Activated naive CD8-positive, alpha-beta T cell treated with anti-CD3 and anti-CD28 coated beads, Interleukin-2, amount 10 ng/mL, durations not matched to agents 7 days and 5 days (primary cell): ENCODE measurements around the gene ADAMTS7. TPM values are rescaled to one million over a fixed set of nuclear protein-coding genes. Genes with fewer than 3 reads are reported as not detected.
"Not testable (repeated sequence)": the region's sequence is repeated elsewhere in the genome, so short reads cannot be mapped to it uniquely, and the experiment has no call there.

Source experiments
- ATAC-seq: fragments of 150-1000 bp; cut with Tn5 transposase; one replicate; pipeline ENCODE4 v1.10.0; 2021; ENCODE audit warnings: low read depth, moderate library complexity
- POLR2A ChIA-PET: fragments of 350-600 bp; sonication (Branson Sonifier 250); formaldehyde crosslinking; loops from one replicate; lab custom pipeline; 2021; ENCODE audit warnings: antibody characterized with exemption; lab: Charles Lee
- DNase-seq: peaks from one replicate; pipeline ENCODE4 v3.0.0; 2021
- H3K27ac Mint-ChIP-seq: one replicate; pipeline ENCODE4 v1.8.0; 2022; ENCODE audit warnings: mild to moderate bottlenecking, mixed read lengths
- H3K27me3 Mint-ChIP-seq: one replicate; pipeline ENCODE4 v1.8.0; 2022; ENCODE audit warnings: mild to moderate bottlenecking, moderate library complexity, mixed read lengths
- H3K36me3 Mint-ChIP-seq: one replicate; pipeline ENCODE4 v1.8.0; 2021; ENCODE audit warnings: mild to moderate bottlenecking, mixed read lengths
- H3K4me1 Mint-ChIP-seq: one replicate; pipeline ENCODE4 v1.8.0; 2021; ENCODE audit warnings: mixed read lengths
- H3K4me3 Mint-ChIP-seq: one replicate; pipeline ENCODE4 v1.8.0; 2022; ENCODE audit warnings: mild to moderate bottlenecking, moderate library complexity, mixed read lengths
- H3K9me3 Mint-ChIP-seq: one replicate; pipeline ENCODE4 v1.8.0; 2021; ENCODE audit warnings: mixed read lengths
- total RNA-seq, 2 experiments: library from RNA; stranded (reverse); gene quantifications; one replicate each; pipeline ENCODE4 v1.2.3, GENCODE V29; 2021

ADAMTS7 gene
- total RNA-seq, 2 experiments from 2014 or later, result 0.14 TPM; not detected in 1

DNA sequence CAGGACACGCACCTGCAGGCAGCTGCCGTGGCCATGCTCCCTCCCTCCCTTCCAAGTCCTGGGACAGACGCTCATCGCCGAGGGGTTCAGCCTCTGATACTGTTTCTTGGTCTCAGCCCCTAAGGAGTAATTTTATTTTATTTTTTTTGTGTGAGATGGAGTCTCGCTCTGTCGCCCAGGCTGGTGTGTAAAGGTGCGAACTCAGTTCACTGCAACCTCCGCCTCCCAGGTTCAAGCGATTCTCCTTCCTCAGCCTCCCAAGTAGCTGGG is 53.7 kb downstream of the ADAMTS7 start:
- H3K4me1 Mint-ChIP-seq, result peaks cover 15% of the 10 kb centered on the region
- ATAC-seq (no peak), DNase-seq (no peak)
- POLR2A ChIA-PET, result no interaction called here
- no peak overlapping the region for H3K4me3 Mint-ChIP-seq
- peak overlapping the region; percentile 58 for H3K27ac Mint-ChIP-seq
- no peaks in the 10 kb centered on the region for H3K27me3 Mint-ChIP-seq
- no peaks in the 10 kb centered on the region for H3K36me3 Mint-ChIP-seq
- no peaks in the 10 kb centered on the region for H3K9me3 Mint-ChIP-seq

DNA sequence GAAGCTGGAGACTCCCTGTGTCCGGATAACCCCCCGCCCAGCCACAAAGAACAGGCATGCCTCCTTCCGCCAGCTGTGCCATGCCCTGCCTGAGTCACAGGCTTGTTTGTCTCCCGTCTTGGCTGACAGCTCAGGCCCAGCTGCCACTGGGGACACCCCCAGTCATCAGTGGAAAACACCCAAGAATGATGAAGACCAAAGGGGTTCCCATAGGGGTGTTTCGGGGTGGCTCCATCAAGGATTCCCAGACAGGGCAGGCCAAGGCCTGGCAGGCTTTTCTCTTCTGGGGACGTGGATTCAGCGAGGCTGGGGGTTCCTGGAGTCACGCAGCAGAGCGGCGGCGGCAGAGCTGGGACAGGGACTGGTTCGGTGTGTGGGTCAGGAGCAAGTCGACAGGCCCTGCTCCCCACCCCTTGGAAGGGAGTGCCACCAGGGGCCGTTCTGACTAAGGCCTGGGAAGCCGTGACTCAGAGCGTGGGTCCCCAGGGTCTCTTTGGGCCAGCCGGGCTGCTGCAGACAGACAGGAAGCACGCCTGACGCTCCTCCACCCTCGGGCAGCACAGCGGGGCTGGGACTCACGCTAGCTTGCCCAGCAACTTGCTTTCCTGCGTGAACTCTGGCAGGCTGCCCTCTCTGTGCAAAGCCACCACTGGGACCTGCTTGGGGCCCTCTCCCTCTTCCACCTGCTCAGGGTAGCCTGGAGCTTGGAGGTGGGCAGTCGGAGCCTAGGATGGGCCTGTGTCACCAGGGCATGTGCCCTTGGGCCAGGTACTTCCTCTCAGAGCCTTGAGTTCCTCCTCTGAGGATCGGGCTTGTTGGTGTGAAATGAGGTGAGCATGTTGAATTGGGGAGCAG is 54.3 kb downstream of the ADAMTS7 start:
- H3K4me3 Mint-ChIP-seq, H3K27me3 Mint-ChIP-seq, POLR2A ChIA-PET, ATAC-seq, H3K36me3 Mint-ChIP-seq, H3K9me3 Mint-ChIP-seq: not testable (repeated sequence)
- peaks cover 13% of the 10 kb centered on the region for H3K4me1 Mint-ChIP-seq
- peak overlapping the region; percentile 58 for H3K27ac Mint-ChIP-seq
- DNase-seq, result peak; percentile 34

GRCh38 chr15:78755900-78756591 is 55.2 kb downstream of the ADAMTS7 start:
- H3K36me3 Mint-ChIP-seq, H3K27me3 Mint-ChIP-seq, H3K4me1 Mint-ChIP-seq, H3K4me3 Mint-ChIP-seq, H3K27ac Mint-ChIP-seq, POLR2A ChIA-PET, H3K9me3 Mint-ChIP-seq: not testable (repeated sequence)
- ATAC-seq (peak; percentile 65), DNase-seq (peak; percentile 62)

- H3K27me3 Mint-ChIP-seq, H3K4me3 Mint-ChIP-seq, H3K9me3 Mint-ChIP-seq, H3K27ac Mint-ChIP-seq, H3K4me1 Mint-ChIP-seq, ATAC-seq, H3K36me3 Mint-ChIP-seq, POLR2A ChIA-PET: not testable (repeated sequence)
- peak; percentile 20 for DNase-seq
Measured at GRCh38 chr15:78754637-78755280, 56.5 kb downstream of the ADAMTS7 start.

DNA sequence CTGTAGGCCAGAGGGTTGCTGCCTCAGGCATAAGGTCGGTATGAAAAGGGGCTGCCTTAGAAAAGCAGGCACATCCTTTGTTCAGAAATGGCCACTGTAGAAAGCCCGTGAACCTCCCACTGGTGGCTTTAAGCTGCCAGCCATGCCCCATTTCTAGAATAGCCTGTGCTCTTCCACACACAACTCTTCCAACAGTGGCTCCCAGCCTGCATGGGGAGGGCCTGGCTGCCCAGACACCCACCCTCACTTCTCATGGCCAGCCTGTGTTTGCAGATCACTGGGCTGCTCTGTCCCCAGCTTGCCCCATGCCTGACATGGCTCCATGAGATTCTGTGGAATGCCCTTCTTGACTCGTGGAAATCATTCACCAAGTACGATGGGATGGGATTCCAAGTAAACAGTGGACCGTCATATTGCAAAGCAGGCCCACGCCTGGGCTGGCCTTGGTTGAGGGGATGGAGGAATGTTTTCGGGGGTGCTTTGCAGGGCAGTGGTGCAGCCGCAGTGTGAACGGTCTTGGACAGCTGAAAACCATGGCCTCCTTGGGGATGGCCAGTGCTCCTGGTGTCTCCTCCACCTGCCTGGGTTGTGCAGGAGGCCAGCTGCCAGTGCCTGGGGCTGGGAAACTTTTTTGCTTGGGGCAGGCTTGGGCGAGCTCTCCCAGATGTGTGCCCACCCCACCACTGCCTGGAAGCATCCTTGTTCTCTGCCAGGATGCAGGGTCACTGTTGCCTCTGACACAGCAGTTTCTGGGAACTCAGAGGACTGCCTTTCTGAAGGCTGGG is 57.3 kb downstream of the ADAMTS7 start:
- H3K27ac Mint-ChIP-seq, H3K4me1 Mint-ChIP-seq, POLR2A ChIA-PET, ATAC-seq, H3K27me3 Mint-ChIP-seq, H3K9me3 Mint-ChIP-seq, H3K36me3 Mint-ChIP-seq, H3K4me3 Mint-ChIP-seq: not testable (repeated sequence)
- peak; percentile 17 for DNase-seq

- H3K27ac Mint-ChIP-seq, ATAC-seq, H3K4me3 Mint-ChIP-seq, H3K27me3 Mint-ChIP-seq, H3K36me3 Mint-ChIP-seq, H3K9me3 Mint-ChIP-seq, POLR2A ChIA-PET, H3K4me1 Mint-ChIP-seq: not testable (repeated sequence)
- DNase-seq, result peak; percentile 6
Measured at GRCh38 chr15:78753359-78753659, 58.0 kb downstream of the ADAMTS7 start.

GRCh38 chr15:78752492-78753358 is 58.5 kb downstream of the ADAMTS7 start:
- Mint-ChIP-seq H3K36me3 (no peaks in the 10 kb centered on the region), H3K27me3 (peaks cover under 1% of the 10 kb centered on the region), H3K9me3 (no peaks in the 10 kb centered on the region), H3K4me3 (no peak overlapping the region), H3K27ac (no peak overlapping the region), H3K4me1 (peaks cover 3% of the 10 kb centered on the region)
- POLR2A ChIA-PET, result no interaction called here
- no peak for ATAC-seq
- peak; percentile 25 for DNase-seq

DNA sequence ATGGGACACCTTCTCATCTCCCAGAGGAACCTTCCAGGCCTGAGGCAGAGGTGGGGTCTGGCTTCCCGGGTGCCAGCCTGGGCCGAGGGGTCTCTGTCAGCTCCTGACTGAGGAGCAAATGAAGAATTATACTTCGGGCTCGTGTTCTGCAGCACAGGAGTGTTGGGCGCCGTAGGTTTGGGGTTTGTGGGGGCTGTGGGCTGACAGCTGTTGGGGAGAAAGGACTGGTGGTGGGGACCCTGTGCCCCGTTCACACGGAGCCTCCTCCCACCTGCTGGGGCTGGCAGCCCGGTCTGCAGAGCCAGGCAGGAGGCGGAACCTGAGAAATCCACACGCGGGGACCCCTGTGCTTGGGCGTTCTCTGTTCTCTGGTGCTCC is 59.7 kb downstream of the ADAMTS7 start:
- no peaks in the 10 kb centered on the region for H3K9me3 Mint-ChIP-seq
- ATAC-seq (no peak), DNase-seq (peak; percentile 22)
- H3K27ac Mint-ChIP-seq, result no peak overlapping the region
- H3K27me3 Mint-ChIP-seq, result peaks cover 2% of the 10 kb centered on the region
- H3K4me1 Mint-ChIP-seq, result peaks cover 3% of the 10 kb centered on the region
- no peaks in the 10 kb centered on the region for H3K36me3 Mint-ChIP-seq
- H3K4me3 Mint-ChIP-seq, result no peak overlapping the region
- POLR2A ChIA-PET, result interaction anchor here (0.9 kb wide), 1 partner anchor 10 kb away, joined by 4 read pairs; no protein-coding TSS in a partner anchor

- not testable (repeated sequence) for H3K36me3 Mint-ChIP-seq, H3K27ac Mint-ChIP-seq, H3K27me3 Mint-ChIP-seq, H3K9me3 Mint-ChIP-seq, H3K4me1 Mint-ChIP-seq
- ATAC-seq (peak; percentile 98), DNase-seq (peak; percentile 98)
- POLR2A ChIA-PET, result interaction anchor here (0.9 kb wide), 1 partner anchor 10 kb away, joined by 4 read pairs; no protein-coding TSS in a partner anchor
- peak overlapping the region; percentile 42 for H3K4me3 Mint-ChIP-seq
Measured at GRCh38 chr15:78750974-78751601, 60.2 kb downstream of the ADAMTS7 start.

- no peak for ATAC-seq
- Mint-ChIP-seq H3K9me3 (no peaks in the 10 kb centered on the region), H3K27ac (no peak overlapping the region), H3K27me3 (peaks cover 2% of the 10 kb centered on the region), H3K4me3 (peak overlapping the region; percentile 42), H3K4me1 (peaks cover 3% of the 10 kb centered on the region), H3K36me3 (no peaks in the 10 kb centered on the region)
- POLR2A ChIA-PET, result interaction anchor here (0.9 kb wide), 1 partner anchor 11 kb away, joined by 4 read pairs; no protein-coding TSS in a partner anchor
- peak; percentile 21 for DNase-seq
Measured at GRCh38 chr15:78750566-78750965, 60.7 kb downstream of the ADAMTS7 start.

DNA sequence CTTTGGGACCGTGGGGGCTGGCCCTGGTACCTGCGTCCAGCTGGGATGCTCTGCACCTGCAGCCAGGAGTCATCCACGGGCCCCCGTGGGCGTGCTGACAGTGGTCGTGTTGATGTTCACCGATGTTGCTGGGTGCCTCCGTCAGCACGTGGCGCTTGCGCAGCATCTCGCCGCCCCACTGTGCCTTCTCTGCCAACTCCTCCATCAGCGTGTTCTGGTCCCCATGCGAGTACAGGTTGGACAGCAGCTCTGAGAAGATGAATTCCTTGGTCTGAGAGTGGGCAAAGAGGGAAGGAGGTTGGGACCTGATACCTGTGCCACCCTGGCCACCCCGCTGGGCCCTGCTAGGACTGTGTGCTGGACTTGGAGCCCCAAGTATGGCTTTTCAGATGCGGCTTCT is 61.4 kb downstream of the ADAMTS7 start:
- ATAC-seq, result no peak
- Mint-ChIP-seq H3K4me3 (no peak overlapping the region), H3K4me1 (peaks cover 3% of the 10 kb centered on the region), H3K27me3 (peaks cover 2% of the 10 kb centered on the region), H3K27ac (no peak overlapping the region), H3K9me3 (no peaks in the 10 kb centered on the region), H3K36me3 (no peaks in the 10 kb centered on the region)
- POLR2A ChIA-PET, result no interaction called here
- DNase-seq, result peak; percentile 24

- POLR2A ChIA-PET, DNase-seq, H3K27me3 Mint-ChIP-seq, H3K27ac Mint-ChIP-seq, ATAC-seq, H3K36me3 Mint-ChIP-seq, H3K4me3 Mint-ChIP-seq, H3K4me1 Mint-ChIP-seq, H3K9me3 Mint-ChIP-seq: not testable (repeated sequence)
Measured at GRCh38 chr15:78747877-78748276, 63.4 kb downstream of the ADAMTS7 start.
